GM21786 (cell line): ENCODE data around the gene EFEMP2.
"Not testable (repeated sequence)": the region's sequence is repeated elsewhere in the genome, so short reads cannot be mapped to it uniquely, and the experiment has no call there.

ENCODE experiments used
- ATAC-seq: cut with Tn5 transposase; IDR thresholded peaks from one replicate; pipeline ENCODE4 v1.9.1; 2021; ENCODE audit not compliant: unreplicated experiment

EFEMP2 gene

GRCh38 chr11:65900125-65900898, 27.7 kb upstream of the EFEMP2 start, which contains the start of gene FOSL1:
Gene FOSL1, minus strand, starts transcription at chr11:65900388. Its CDS starts 49 bp downstream, at chr11:65900339.
- peak; percentile 79 for ATAC-seq

DNA sequence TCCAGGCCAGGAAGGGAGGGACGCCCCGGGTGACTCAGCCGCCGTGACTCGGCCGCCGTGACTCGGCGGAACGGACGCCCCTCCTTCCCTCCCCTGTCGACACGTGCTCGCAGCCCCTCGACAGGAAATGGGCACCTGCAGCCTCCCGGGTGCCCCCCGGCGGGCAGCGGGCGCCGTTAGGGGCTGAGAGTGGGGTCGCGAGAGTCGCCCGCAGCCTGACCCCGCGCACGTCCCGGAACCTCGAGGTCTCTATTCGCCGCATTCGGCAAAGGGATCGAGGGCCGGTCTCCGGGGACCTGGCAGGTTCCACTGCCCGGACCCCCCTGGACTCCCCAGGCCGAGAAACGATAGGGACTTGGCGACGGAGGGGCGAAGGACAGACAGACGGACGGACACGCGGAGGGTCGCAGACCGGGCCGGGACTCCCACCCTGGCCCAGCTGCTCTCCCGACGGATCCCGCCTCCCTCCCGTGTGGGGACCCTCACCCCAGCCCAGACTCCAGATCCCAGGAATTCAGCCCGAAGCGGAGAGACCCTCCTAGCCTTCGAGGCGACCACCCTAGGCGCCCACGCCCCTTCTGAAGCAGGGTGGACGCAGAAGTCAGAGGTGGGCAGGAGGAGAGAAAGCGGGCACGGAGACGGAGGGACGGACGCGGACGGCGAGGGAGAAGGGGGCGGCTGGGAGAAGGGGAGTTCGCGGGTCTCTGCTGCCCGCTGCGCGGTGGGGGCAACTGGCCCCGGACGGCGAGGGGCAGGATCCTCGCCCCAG, 26.9 kb upstream of the EFEMP2 start:
- no peak for ATAC-seq

DNA sequence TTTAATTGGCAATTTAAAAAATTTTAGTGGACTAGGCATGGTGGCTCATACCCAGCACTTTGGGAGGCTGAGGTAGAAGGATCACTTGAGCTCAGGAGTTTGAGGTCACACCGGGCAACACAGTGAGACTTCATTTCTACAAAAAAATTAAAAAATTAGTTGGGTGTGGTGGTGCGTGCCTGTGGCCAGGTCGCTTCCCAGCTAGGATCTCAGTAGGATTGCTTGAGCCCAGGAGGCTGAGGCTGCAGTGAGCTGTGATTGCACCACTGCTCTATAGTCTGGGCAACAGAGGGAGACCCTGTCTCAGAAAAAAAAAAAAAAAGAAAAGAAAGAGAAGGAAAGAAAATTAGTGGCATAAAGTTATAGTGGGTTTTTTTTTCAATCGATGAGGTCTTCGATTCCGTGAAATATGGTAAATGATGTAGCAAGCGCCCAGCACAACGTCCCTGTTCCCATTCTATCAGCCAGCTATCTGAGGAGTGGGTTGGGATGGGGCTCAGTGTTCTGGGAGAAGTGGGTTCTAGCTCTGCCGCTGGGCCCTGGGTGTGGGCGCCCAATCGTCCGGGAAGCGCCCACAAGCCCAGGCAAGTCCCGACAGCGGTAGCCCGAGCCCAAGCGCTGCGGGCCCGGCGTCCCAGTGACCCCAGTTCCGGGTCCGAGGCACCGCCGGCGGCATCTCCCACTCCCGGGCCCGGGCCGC, 26.2 kb upstream of the EFEMP2 start:
- no peak for ATAC-seq

- no peak for ATAC-seq
These were observed 24.4 kb upstream of the EFEMP2 start for GRCh38 chr11:65897020-65897471.

- no peak for ATAC-seq
These were observed 23.7 kb upstream of the EFEMP2 start for GRCh38 chr11:65896034-65896999.

GRCh38 chr11:65895482-65895981, 22.9 kb upstream of the EFEMP2 start:
- no peak for ATAC-seq

GRCh38 chr11:65894034-65894591, 21.5 kb upstream of the EFEMP2 start:
- ATAC-seq = no peak

GRCh38 chr11:65892661-65893317, 20.2 kb upstream of the EFEMP2 start:
- no peak for ATAC-seq

- ATAC-seq = not testable (repeated sequence)
These were observed 19.5 kb upstream of the EFEMP2 start for GRCh38 chr11:65892137-65892540.

DNA sequence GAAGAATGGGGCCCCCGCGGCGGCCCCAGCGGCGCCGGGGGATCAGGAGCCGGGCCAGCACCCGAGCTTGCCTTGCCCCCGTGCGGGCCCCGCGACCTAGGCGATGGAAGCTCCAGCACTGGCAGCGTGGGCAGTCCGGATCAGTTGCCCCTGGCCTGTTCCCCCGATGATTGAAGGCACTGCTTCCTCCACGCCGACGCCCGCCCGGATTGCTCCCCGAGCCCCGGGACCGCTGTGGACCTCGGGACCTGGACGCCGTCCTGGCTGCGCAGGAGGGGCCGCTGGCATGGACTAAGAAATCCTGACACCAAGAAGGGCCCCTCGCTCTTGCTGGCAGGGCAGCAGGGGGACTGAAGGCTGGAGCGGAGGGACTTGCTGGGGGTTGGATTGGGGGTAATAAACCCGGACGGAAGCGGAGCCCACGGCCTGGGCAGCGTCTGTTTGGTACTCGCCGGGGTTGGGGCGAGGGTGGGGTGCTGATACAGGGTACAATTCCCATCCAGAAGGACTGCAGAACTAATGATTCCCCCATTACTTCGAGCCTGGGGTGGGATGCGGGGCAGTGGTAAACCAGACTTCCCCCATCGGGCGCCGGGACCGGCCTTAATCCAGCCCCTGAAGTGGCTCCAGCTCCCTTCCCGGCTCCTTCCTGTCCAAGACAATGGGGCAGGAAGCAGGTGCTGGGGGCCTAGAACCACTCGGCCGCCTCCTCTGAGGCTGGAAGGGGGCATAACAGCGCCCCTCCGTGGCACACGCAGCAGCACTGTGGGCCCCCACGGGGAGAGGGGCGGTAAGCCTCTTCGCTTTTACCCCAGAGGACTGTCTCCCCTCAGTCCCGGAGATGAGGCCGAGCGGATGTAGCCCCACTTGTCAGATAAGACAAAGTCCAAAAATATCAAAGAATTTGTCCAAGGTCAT, 18.9 kb upstream of the EFEMP2 start:
- ATAC-seq = no peak

- peak; percentile 40 for ATAC-seq
These were observed 18.0 kb upstream of the EFEMP2 start, which contains the start of gene CCDC85B for GRCh38 chr11:65890324-65891218. Gene CCDC85B, plus strand, starts transcription at chr11:65890673. Its CDS starts 111 bp downstream, at chr11:65890784.

GRCh38 chr11:65888163-65888814, 15.7 kb upstream of the EFEMP2 start, which contains the start of gene FIBP:
Gene FIBP, minus strand, starts transcription at chr11:65888471. Its CDS starts 53 bp downstream, at chr11:65888418.
- peak; percentile 52 for ATAC-seq

- ATAC-seq = no peak
These were observed 15.1 kb upstream of the EFEMP2 start for GRCh38 chr11:65887723-65888162.

DNA sequence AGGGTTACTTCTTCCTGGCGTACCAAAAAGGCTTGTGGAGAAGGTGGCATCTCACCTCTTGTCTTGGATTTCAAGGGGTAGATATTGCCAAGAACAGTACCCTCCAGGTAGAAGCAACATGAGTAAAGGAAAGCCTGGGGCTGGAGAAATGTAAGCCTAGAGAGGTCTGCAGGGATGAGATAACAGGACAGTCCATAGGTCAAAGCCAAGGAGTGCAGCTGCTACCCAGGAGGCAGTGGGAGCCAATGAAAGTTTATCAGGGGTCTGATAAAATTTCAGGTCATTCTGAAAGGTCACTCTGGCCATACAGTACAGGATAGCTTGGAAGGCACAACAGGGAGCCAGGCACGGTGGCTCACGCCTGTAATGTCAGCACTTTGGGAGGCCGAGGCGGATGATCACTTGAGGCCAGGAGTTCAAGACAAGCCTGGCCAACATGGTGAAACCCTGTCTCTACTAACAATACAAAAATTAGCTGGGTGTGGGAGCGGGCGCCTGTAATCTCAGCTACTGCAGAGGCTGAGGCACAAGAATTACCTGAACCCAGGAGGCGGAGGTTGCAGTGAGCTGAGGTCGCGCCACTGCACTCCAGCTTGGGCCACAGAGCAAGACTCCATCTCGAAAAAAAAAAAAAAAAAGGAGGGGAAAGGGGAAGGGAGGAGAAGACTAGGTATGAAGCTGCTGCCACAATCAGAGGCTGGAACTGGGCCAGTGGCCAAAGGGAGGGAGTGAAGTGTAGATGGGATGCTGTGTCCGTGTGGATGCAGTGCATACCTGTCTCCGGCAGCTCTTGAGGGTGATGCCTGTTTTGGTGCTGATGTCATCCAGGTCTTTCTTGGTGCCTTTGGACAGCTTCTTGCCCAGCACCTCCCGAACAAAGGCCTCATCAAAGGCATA, 14.5 kb upstream of the EFEMP2 start:
- ATAC-seq = no peak

- ATAC-seq = no peak
These were observed 13.4 kb upstream of the EFEMP2 start for GRCh38 chr11:65885808-65886536.
